LNCAP (cell line): ENCODE measurements around the gene CNGA1.
A peak's percentile ranks its signal among the peaks of the same experiment; 100 is the strongest.

Source experiments
- TF ChIP-seq, protein P1 (sequence below): fragments of 450-650 bp; IDR thresholded peaks from 2 replicates; pipeline ENCODE4 v1.5.1; 2017; ENCODE audit warnings: mild to moderate bottlenecking

CNGA1 gene

DNA sequence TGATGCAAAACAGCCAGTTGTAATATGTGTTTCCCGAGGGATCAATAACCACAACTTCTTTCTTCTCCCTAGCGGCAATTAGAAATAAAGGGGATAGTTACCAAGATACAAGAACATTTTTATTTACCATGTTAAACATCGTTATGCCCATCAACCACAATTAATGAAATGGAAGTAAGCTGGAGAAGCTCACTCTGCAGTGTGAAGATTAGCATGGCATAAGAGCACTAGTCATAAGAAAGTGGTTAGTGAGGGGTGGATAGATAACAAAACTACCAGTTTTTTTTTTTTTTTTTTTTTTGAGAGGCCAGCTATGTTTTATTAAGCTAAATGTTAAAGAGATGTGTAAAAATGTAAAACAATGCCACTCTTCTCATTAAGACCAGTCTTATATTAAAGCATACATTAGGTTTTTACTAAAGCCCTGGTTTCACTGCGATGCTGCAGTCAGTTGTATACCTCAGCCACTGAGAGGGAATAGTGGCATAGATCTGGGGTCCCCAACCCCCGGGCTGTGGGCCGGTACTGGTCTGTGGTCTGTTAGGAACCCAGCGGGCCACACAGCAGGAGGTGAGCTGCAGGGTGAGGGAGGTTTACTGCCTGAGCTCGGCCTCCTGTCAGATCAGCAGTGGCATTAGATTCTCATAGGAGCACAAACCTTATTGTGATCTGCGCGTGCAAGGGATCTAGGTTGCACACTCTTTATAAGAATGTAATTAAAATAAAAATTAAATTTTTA is 74.2 kb downstream of the CNGA1 start:
- TF ChIP-seq, protein P1, sequence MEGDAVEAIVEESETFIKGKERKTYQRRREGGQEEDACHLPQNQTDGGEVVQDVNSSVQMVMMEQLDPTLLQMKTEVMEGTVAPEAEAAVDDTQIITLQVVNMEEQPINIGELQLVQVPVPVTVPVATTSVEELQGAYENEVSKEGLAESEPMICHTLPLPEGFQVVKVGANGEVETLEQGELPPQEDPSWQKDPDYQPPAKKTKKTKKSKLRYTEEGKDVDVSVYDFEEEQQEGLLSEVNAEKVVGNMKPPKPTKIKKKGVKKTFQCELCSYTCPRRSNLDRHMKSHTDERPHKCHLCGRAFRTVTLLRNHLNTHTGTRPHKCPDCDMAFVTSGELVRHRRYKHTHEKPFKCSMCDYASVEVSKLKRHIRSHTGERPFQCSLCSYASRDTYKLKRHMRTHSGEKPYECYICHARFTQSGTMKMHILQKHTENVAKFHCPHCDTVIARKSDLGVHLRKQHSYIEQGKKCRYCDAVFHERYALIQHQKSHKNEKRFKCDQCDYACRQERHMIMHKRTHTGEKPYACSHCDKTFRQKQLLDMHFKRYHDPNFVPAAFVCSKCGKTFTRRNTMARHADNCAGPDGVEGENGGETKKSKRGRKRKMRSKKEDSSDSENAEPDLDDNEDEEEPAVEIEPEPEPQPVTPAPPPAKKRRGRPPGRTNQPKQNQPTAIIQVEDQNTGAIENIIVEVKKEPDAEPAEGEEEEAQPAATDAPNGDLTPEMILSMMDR: no peak

DNA sequence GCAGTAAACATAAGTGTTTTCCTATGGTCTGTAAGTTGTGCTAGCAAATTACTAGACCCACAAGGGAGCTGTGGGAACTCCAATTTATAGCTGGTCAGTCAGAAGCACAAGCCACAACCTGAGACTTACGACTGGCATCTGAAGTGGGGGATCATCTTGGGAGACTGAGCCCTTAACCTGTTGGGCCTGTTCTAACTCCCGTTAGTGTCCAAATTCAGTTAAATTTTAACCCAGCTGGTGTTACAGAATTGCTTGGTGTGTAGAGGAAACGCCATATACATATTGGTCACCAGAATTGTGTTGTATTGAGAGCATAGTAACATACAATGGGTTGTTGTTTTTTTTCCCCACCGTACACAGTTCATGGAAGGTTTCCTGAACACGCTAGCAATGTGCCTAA is 77.0 kb downstream of the CNGA1 start:
- TF ChIP-seq, protein P1: no peak

DNA sequence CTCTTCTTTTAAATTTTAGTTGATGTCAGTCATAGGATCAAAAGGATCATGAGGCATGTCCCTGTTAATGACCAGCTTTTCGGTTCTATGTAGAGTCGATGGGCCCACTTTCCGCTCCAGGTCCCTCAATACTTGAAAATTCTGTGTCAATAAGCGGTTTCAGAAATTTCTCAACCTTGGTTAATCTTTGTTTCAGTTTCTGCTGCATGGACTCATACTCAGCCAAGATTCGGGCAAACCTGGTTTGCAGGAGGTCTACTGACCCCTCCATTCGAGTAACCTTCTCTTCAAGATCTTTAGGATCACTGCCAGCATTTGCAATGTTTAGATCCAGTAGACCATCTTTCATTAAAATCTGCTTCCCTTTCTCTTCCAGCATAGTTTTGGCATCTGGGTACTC is 80.1 kb downstream of the CNGA1 start:
- TF ChIP-seq, protein P1: no peak

DNA sequence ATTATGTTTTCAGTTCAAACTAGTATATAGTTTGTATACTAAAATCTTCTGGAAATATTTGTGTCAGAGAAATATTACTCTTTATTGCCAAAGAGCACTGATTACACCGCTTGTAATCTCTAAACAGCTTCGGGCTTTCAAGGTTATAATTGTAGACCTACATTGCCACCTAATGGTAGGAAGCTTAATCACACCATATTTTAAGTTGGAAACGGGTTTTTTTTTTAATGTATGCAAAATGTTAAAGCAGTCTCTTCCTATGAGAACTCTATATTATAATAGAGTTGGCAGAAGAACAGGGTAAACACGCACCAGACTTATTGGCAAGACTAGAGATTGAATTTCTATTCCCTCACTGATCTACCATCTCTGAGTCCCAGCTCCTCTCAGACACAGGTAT is 82.6 kb downstream of the CNGA1 start:
- TF ChIP-seq, protein P1: peak; percentile 64

DNA sequence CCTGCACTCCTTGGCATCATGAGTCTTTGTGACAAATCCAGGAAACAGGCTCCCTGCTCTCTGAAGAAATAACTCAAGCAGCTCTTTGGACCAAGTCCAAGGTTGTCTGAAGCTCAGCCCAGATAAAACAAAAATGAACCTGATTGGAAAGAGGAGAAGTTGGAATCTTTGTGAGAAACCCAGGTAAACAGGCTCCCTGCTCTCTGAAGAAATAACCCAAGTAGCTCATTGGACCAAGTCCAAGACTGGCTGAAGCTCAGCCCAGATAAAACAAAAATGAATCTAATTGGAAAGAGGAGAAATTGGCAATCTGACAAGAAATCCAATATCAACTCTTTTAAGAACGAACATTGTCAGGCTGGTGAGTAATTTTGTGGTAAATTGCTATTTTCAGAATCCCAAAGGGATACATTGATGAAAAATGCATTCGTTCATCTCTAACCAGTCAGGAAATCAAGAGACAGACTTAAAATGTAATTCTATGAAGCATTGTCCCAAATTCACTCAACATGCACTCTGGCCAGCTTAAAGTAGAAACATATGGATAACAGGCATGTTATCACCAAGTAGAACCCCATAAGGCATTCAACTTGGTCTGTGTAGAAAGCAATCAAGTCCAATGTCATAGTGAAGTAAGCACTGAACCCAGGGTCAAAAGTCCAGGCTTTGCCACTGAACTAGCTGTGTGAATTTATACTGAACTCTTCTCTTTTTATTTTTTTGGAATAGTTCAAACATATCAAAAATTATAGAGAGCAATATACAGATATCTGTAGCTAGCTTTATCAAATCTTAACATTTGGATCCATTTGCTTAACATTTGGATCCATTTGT is 85.3 kb downstream of the CNGA1 start:
- TF ChIP-seq, protein P1: no peak

DNA sequence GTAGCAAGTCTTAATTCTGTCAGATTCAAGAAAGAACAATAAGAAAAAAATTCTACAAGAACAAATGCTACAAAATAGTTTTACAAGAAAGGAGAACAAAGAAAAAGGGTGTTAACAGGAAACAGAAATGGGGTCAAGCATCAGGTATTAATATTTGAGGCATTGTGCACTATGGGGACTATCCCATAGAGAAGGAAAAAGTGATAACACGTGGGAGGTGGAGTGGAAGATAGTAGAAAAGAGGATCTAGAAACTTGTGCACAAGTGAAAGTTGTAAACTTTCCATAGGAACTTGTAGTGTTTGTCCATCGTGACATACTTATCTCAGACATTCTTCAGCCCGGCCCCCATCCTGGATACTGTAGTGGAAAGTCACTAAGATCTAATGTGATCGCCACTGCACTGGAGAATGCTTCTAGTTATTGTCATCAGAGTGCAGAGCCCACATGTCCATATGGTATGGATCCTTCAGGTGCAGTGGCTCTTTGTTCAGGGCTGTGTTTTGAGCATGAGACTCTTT is 86.7 kb downstream of the CNGA1 start:
- TF ChIP-seq, protein P1: no peak

DNA sequence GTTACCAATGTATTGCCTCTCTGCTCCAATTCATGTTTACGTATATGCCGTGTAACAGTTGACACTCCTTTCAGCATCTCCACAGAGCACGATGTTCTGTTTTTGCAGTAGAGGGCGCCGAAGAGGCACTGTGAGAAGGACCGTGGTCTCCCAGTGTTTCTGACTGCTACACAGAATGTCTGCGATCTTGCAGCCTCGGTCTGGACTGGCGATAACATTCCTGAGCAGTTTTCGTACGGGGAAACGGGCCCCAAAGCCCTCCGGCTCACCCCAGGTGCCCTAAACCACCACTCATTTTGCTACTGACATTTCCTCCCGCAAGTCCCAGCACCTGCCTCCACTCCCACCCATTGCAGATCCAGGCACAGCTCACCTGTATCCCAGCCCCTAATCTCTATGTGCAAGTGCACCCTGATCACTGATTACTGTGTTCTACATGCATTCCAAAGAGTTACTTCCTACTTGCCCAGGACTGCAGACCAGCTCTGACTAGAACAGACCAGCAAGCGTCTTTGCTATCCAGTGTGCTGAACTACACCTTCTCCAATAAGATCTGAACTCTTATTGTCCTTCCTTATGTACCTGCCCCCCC is 89.7 kb downstream of the CNGA1 start:
- TF ChIP-seq, protein P1: peak; percentile 88
